Uterus (tissue), 2 donors: Measurements from ENCODE around the gene TEPSIN.

ENCODE experiments used
- POLR2A ChIP-seq, 2 donors: fragments of 450-650 bp; IDR thresholded peaks; one replicate each; pipeline ENCODE4 v1.6.1; 2016; ENCODE audit warnings: antibody characterized with exemption in 2 of 2, mild to moderate bottlenecking in 1 of 2, moderate library complexity in 1 of 2
- TF ChIP-seq, protein P1 (sequence below), 4 experiments: fragments of 200-600 bp in 2 of 4; fragments of 450-650 bp in 2 of 4; sonication (generic) in 2 of 4; IDR thresholded peaks; one replicate each; pipeline ENCODE4 v1.5.1; 2016 to 2019; ENCODE audit warnings: antibody characterized with exemption in 4 of 4, mild to moderate bottlenecking in 2 of 4, moderate library complexity in 1 of 4

DNA sequence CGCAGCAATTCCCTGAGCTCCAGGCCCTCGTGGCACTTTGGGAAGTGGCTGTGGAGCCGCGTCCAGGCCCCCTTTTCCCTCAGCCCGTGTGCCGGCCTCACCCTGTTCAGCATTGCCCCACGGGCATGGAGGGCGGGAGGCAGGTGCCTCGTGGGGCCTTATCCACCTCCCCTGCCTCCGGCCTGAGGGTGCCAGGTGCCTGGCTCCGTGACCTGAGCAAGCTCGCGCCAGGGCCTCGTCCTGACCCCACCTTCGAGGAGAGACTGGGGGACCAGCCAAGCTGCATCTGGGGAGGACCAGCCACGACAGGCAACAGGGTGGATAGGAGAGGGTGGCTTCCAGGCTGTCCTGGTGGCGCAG is 45.8 kb downstream of the TEPSIN start:
- TF ChIP-seq POLR2A (IDR thresholded peaks at IDR 0.05) = no peak
- TF ChIP-seq, protein P1, sequence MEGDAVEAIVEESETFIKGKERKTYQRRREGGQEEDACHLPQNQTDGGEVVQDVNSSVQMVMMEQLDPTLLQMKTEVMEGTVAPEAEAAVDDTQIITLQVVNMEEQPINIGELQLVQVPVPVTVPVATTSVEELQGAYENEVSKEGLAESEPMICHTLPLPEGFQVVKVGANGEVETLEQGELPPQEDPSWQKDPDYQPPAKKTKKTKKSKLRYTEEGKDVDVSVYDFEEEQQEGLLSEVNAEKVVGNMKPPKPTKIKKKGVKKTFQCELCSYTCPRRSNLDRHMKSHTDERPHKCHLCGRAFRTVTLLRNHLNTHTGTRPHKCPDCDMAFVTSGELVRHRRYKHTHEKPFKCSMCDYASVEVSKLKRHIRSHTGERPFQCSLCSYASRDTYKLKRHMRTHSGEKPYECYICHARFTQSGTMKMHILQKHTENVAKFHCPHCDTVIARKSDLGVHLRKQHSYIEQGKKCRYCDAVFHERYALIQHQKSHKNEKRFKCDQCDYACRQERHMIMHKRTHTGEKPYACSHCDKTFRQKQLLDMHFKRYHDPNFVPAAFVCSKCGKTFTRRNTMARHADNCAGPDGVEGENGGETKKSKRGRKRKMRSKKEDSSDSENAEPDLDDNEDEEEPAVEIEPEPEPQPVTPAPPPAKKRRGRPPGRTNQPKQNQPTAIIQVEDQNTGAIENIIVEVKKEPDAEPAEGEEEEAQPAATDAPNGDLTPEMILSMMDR (IDR thresholded peaks at IDR 0.05) = no peak
